DND-41 (cell line): ENCODE data around the gene DAG1.

Source experiments
- CTCF ChIP-seq: IDR thresholded peaks from 2 replicates; pipeline ENCODE4 v1.5.1; 2012; ENCODE audit warnings: borderline replicate concordance, low read length, moderate library complexity, mild to moderate bottlenecking; ENCODE audit not compliant: poor library complexity, severe bottlenecking; ENCODE audit errors: extremely low read depth
- EZH2 ChIP-seq: IDR thresholded peaks from 3 replicates; pipeline ENCODE4 v1.6.1; 2012; ENCODE audit warnings: borderline replicate concordance, low read depth, mild to moderate bottlenecking, moderate library complexity, low read length, inconsistent platforms; ENCODE audit not compliant: severe bottlenecking

DNA sequence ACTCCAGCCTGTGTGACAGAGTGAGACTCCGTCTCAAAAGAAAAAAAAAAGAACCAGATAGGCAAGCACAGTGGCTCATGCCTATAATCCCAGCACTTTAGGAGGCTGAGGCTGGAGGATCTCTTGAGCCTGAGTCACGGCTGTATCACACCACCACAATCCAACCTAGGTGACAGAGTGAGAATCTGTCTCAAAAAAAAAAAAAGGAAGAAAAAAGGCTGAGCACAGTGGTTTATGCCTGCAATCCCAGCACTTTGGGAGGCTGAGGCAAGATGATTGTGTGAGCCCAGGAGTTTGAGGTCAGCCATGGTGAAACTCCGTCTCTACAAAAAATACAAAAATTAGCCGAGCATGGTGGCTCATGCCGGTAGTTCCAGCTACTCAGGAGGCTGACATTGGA lies 35.3 kb upstream of the DAG1 start:
- TF ChIP-seq CTCF (no peak), EZH2 (no peak)
